Measurements from ENCODE around the gene EGLN3. TPM values are rescaled to one million over a fixed set of nuclear protein-coding genes. Genes with fewer than 3 reads are reported as not detected.

Gene EGLN3
- total RNA-seq, 3 donors from 2014 or later (not counting 1 experiment from before 2014, with no cell fraction given) = 0.52 to 1.1 (median 0.57) TPM

GRCh38 chr14:33908540-33909223, 42.2 kb downstream of the EGLN3 start:
- Mint-ChIP-seq H3K27me3 (ENCODE audit: low read depth in 2 of 2) (peaks cover 0 to 6% of the 10 kb centered on the region in 2 donors), H3K9me3 (peaks cover 0 to 6% of the 10 kb centered on the region in 2 donors), H3K4me1 (no peaks in the 10 kb centered on the region), H3K27ac (no peak overlapping the region), H3K4me3 (no peak overlapping the region), H3K36me3 (no peaks in the 10 kb centered on the region)
- Histone ChIP-seq H3K9me3 (ENCODE audit: control insufficient read depth, insufficient read depth, low read length) (no peaks in the 10 kb centered on the region), H3K4me3 (ENCODE audit: low read length) (no peak overlapping the region), H3K4me1 (ENCODE audit: control insufficient read depth, insufficient read depth, low read length) (no peaks in the 10 kb centered on the region), H3K36me3 (ENCODE audit: control insufficient read depth, insufficient read depth, low read length) (no peaks in the 10 kb centered on the region), H3K27ac (ENCODE audit: low read length) (no peak overlapping the region), H3K27me3 (ENCODE audit: control insufficient read depth, insufficient read depth, low read length) (no peaks in the 10 kb centered on the region)
- ATAC-seq (no peak), DNase-seq (no peak)
- no peak for TF ChIP-seq CTCF (IDR thresholded peaks at IDR 0.05)
- WGBS (ENCODE audit: insufficient coverage) = 95% methylated on average over 10 of the region's 13 CpGs
- intact Hi-C loops (cut with micrococcal nuclease) = no loop called here

DNA sequence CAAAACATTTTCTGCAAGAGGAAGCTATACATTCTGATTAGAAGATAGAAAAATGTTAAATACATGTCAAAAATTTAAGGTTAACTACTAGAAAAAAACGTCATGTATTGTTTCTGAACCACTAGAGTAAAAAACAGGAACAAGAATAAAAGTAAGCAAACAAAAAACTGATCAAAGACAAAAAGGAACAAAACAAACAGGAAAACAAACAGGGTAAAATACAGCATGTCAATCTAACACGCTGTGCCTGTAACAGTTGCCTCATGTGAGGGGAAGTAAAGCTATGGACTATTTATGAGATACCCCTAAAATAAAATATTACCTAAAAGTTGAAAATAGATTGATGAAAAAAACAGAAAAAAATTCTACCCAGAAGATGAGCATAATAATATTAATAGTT, 43.9 kb downstream of the EGLN3 start:
- no CpG with 5 or more reads among the region's 2 CpGs for WGBS (ENCODE audit: insufficient coverage)
- no peak overlapping the region for H3K4me3 ChIP-seq (ENCODE audit: low read length)
- no peak for DNase-seq
- Mint-ChIP-seq H3K36me3 (no peaks in the 10 kb centered on the region), H3K9me3 (peaks cover 0 to 6% of the 10 kb centered on the region in 2 donors), H3K27me3 (ENCODE audit: low read depth in 2 of 2) (peaks cover 0 to 6% of the 10 kb centered on the region in 2 donors), H3K4me1 (no peaks in the 10 kb centered on the region), H3K27ac (no peak overlapping the region), H3K4me3 (no peak overlapping the region)
- no peaks in the 10 kb centered on the region for H3K4me1 ChIP-seq (ENCODE audit: control insufficient read depth, insufficient read depth, low read length)
- no peaks in the 10 kb centered on the region for H3K36me3 ChIP-seq (ENCODE audit: control insufficient read depth, insufficient read depth, low read length)
- TF ChIP-seq CTCF (IDR thresholded peaks at IDR 0.05) = no peak
- ATAC-seq = no peak
- intact Hi-C loops (cut with micrococcal nuclease) = no loop called here
- H3K9me3 ChIP-seq (ENCODE audit: control insufficient read depth, insufficient read depth, low read length) = no peaks in the 10 kb centered on the region
- H3K27me3 ChIP-seq (ENCODE audit: control insufficient read depth, insufficient read depth, low read length) = no peaks in the 10 kb centered on the region
- H3K27ac ChIP-seq (ENCODE audit: low read length) = no peak overlapping the region

DNA sequence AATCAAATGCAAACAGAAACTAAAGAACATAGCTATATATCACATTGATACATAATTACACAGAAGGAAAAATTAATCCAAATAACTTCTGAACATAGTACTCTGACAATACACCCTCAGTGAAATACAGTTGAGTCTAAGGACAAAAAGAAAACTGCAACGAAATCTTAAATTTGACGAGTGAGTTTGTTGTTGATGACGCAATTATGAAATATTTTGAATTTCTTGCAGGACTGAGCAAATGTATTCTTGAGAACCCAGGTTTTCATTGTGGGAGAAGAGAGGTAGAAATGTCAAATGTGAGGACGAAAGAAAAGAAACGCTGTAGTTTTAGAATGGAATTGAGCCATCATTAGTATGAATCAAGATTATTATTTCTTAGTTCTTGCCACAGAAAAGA, 46.3 kb downstream of the EGLN3 start:
- Histone ChIP-seq H3K4me3 (ENCODE audit: low read length) (no peak overlapping the region), H3K27ac (ENCODE audit: low read length) (no peak overlapping the region), H3K9me3 (ENCODE audit: control insufficient read depth, insufficient read depth, low read length) (no peaks in the 10 kb centered on the region), H3K4me1 (ENCODE audit: control insufficient read depth, insufficient read depth, low read length) (no peaks in the 10 kb centered on the region), H3K27me3 (ENCODE audit: control insufficient read depth, insufficient read depth, low read length) (no peaks in the 10 kb centered on the region), H3K36me3 (ENCODE audit: control insufficient read depth, insufficient read depth, low read length) (no peaks in the 10 kb centered on the region)
- 98% methylated on average over 5 of the region's 5 CpGs for WGBS (ENCODE audit: insufficient coverage)
- intact Hi-C loops (cut with micrococcal nuclease) = no loop called here
- peaks cover 0 to 6% of the 10 kb centered on the region in 2 donors for H3K27me3 Mint-ChIP-seq (ENCODE audit: low read depth in 2 of 2)
- H3K4me1 Mint-ChIP-seq = no peaks in the 10 kb centered on the region
- no peaks in the 10 kb centered on the region for H3K36me3 Mint-ChIP-seq
- no peak overlapping the region for H3K4me3 Mint-ChIP-seq
- TF ChIP-seq CTCF (IDR thresholded peaks at IDR 0.05) = no peak
- DNase-seq (no peak), ATAC-seq (no peak)
- H3K27ac Mint-ChIP-seq = no peak overlapping the region
- peaks cover 0 to 6% of the 10 kb centered on the region in 2 donors for H3K9me3 Mint-ChIP-seq

DNA sequence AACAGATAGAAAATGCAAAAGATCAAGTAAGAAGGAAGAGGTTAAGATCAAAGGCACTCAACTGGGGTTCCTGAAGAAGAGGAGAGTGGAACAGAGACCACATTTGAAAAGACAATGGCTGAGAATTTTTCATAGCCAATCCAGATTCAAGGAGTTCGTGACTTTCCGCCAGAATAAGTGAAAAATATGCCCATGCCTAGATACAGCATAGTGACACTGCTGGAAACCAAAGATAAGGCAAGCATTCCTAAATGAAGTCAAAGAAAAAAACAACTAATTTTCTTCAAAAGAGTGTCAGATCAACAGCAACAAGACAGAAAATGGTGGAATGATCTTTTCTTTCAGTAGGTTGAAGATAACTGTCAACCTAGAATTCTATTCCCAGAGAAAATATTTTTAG, 47.5 kb downstream of the EGLN3 start:
- intact Hi-C loops (cut with micrococcal nuclease) = no loop called here
- no peak for DNase-seq
- WGBS (ENCODE audit: insufficient coverage) = 72% methylated on average over 2 of the region's 2 CpGs

More for the DNA sequence above, 47.5 kb downstream of the EGLN3 start:
- H3K27ac ChIP-seq (ENCODE audit: low read length) = no peak overlapping the region
- peaks cover 0 to 6% of the 10 kb centered on the region in 2 donors for H3K27me3 Mint-ChIP-seq (ENCODE audit: low read depth in 2 of 2)
- no peak for ATAC-seq
- TF ChIP-seq CTCF (IDR thresholded peaks at IDR 0.05) = no peak
- no peaks in the 10 kb centered on the region for H3K4me1 ChIP-seq (ENCODE audit: control insufficient read depth, insufficient read depth, low read length)
- peaks cover 0 to 6% of the 10 kb centered on the region in 2 donors for H3K9me3 Mint-ChIP-seq
- H3K4me3 ChIP-seq (ENCODE audit: low read length) = no peak overlapping the region
- no peaks in the 10 kb centered on the region for H3K4me1 Mint-ChIP-seq
- no peak overlapping the region for H3K27ac Mint-ChIP-seq
- H3K36me3 Mint-ChIP-seq = no peaks in the 10 kb centered on the region
- H3K4me3 Mint-ChIP-seq = no peak overlapping the region
- H3K27me3 ChIP-seq (ENCODE audit: control insufficient read depth, insufficient read depth, low read length) = no peaks in the 10 kb centered on the region
- H3K9me3 ChIP-seq (ENCODE audit: control insufficient read depth, insufficient read depth, low read length) = no peaks in the 10 kb centered on the region
- no peaks in the 10 kb centered on the region for H3K36me3 ChIP-seq (ENCODE audit: control insufficient read depth, insufficient read depth, low read length)

Measured in natural killer cell (primary cell).